Dermis blood vessel endothelial cell (primary cell): ENCODE data around the gene HSF2. TPM values are rescaled to one million over a fixed set of nuclear protein-coding genes. Genes with fewer than 3 reads are reported as not detected.

Source experiments
- DNase-seq: peaks from one replicate; pipeline ENCODE4 v3.0.0; 2010
- total RNA-seq: library from RNA; depleted of rRNA; stranded (reverse); fragments of >200 nt; gene quantifications from 2 replicates; pipeline ENCODE4 v1.2.3, GENCODE V29; 2014

HSF2 gene
- 23.4 and 27.6 TPM in 2 replicates for total RNA-seq

DNA sequence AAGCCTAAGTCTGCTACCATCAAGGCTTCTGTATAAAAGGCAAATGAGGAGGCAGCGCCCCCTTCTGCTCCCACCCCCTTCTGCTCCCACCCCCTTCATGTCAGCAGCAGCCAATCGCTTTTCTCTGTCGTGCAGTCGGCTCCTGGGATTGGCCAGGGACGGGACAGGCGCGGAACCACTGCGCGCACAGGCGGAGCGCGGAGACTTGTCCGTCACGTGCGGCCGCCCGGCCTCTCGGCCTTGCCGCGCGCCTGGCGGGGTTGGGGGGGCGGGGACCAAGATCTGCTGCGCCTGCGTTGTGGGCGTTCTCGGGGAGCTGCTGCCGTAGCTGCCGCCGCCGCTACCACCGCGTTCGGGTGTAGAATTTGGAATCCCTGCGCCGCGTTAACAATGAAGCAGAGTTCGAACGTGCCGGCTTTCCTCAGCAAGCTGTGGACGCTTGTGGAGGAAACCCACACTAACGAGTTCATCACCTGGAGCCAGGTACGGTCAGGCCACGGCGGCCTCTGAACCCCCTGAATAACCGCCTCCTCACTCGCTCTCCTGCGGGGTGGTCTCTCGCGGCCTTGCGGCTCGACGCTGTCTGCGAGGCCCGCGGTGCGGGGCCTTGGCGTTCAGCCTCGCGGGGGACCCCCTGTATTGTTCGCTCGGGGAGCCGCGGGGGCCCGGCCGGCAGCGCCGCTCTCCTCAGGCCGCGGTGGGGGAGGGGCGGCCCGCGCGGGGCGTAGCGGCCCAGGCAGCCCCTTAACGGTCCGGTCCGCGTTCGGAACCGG, at the start of gene HSF2:
TSS of gene HSF2 (plus strand) at position 305 of the 773 bp plus-strand sequence. CDS start at position 391, 86 bp downstream.
- peak; percentile 99 for DNase-seq

GRCh38 chr6:122352981-122353664, 46.3 kb upstream of the HSF2 start:
- no peak for DNase-seq

DNA sequence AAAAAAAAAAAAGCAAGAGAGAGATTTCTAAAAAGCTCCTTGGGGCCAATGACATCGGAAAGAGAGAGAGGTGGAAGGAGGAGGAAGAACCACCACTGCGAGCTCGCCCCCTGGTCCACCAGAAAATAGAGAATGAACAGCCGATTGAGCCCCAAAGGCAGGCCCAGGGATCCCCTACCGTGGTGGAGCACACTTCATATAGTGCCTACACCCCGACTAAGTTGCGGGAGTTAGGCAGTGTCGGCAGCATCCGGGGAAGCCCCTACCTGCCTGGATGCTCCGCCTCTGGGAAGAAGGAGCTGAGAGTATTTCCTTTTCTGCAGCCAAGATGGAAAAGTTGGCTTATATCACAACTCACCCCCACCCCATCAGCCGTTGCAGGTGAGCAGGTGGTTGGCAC, 38.6 kb upstream of the HSF2 start:
- DNase-seq: no peak

- no peak for DNase-seq
Measured at GRCh38 chr6:122361314-122361979, 38.0 kb upstream of the HSF2 start.

- DNase-seq: no peak
Measured at GRCh38 chr6:122363769-122364483, 35.5 kb upstream of the HSF2 start.

- DNase-seq: no peak
Measured at GRCh38 chr6:122365775-122366403, 33.6 kb upstream of the HSF2 start.

GRCh38 chr6:122367171-122367570, 32.3 kb upstream of the HSF2 start:
- no peak for DNase-seq

- DNase-seq: no peak
Measured at GRCh38 chr6:122369536-122369935, 29.9 kb upstream of the HSF2 start.

- DNase-seq: peak; percentile 8
Measured at GRCh38 chr6:122372647-122373046, 26.8 kb upstream of the HSF2 start.

DNA sequence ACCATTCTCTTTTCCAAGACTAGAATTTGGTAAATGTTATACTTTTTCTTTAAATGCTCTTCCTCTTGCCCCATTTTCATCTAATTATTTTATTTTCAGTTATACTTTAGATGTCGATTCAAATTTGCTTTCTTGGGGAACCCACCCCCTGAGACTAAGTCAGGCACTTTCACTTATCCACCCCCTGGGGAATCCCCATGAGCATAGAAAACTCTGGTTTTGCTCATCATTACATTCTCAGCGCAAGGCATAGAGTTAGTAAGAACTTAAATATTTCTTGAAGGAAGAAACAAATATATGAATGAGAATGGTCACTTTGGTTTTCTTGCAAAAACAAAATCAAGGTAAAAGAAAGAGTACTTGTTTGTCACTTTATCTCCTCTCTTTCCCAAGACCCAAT, 25.1 kb upstream of the HSF2 start:
- DNase-seq: no peak

DNA sequence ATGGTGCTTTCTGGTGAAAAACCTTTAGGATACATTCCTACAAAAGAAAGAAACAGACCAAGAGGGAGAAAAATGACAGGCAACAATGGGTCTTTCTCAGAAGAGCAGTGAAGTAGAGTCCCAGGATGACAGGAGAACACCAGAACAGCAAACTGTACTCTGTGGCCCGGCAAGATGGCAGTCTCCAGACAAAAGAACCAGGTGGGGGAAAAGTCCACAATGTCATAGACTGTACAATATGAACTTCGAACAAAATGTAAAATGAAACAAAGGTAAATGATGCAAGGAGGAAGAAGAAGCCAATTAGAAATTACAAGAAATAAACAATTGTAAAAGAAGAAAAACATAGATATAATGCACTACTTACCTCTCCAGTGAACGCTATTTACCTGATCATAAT, 23.2 kb upstream of the HSF2 start:
- no peak for DNase-seq

GRCh38 chr6:122381494-122382265, 17.8 kb upstream of the HSF2 start:
- DNase-seq: peak; percentile 81

DNA sequence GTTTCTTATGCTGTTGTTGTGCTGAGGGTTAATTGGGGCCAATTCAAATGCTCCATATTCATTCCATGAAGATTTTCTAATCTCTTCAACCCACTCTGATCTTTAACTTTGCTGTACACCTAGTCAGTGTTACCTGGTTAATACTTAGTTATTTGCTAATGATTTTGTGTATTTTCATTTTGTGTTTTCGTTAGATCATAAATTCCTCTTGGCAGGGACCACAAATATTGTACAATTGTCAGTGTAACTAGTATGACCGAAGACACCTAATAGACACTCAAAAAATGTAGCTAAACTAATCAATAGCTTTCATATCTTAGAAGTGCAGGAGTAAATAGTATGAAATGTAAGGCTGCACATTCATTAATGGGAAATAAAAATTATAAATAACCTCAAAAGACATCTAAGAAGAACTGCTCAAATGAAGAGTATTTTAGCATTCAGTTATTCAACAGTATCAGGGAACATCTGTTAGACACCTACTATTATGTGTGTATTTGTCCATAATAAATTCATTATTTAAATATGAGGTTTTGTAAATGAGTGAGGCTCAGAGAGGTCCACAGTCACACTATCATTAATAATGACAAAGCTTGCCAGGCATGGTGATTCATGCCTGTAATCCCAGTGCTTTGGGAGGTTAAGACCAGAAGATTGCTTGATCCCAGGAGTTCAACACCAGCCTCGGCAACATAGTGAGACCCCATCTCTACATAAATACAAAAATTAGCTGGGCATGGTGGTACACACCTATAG, 13.4 kb upstream of the HSF2 start:
- no peak for DNase-seq

GRCh38 chr6:122388945-122389344, 10.5 kb upstream of the HSF2 start:
- no peak for DNase-seq

GRCh38 chr6:122389704-122390372, 9.6 kb upstream of the HSF2 start:
- DNase-seq: no peak

DNA sequence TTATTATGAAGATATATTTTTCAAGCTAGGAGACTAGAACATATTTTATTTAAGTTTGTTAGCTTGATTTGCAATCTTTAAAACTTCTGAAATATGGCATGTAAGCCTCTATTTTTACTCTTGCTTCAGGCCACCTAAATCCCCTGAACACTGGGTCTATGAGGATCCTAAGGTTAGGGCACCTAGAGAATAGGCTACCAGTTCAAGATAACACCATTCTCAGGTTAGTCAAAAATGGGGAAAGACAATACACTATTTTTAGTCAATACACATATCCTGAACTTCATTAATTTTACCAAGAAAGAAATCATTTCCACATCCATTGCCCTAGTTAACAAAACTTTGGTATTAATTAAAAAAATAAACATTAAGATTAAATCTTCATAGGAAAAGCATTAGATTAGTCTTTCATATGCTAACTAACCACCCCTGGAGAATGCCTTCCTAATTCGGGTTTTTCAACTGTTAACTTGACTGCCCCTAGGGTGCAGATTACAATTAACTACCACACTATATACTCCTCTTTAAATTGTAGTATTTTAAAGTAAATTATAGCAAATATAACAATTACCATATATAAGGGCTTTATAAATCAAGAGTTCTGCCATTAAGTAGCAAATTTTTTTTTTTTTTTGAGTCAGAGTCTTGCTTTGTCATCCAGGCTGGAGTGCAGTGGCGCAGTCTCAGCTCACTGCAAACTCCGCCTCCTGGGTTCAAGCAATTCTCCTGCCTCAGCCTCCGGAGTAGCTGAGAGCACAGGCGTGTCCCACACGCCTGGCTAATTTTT, 6.7 kb upstream of the HSF2 start:
- DNase-seq: no peak

DNA sequence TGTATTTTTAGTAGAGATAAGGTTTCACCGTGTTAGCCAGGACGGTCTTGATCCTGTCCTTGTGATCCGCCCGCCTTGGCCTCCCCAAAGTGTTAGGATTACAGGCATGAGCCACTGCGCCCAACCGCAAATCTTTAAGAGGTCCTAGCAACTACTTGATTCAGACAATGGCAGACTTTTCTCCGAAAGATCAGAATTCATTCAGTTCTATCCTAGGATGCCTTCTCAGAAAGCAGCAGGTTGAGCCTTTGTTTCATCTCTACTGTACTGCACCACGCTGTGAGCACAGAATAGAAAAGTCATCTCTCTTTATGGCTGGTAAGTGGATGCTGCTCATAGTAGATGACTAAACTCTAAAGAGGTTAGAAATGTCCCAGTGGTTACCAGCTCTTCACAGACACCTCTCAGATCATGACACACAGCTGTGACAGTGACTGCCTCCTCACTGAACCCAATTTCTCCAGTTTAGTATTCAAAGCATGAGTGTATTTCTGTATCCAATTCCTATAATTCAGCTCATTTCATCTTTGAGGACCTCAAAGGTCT, 6.0 kb upstream of the HSF2 start:
- no peak for DNase-seq

GRCh38 chr6:122394016-122394415, 5.4 kb upstream of the HSF2 start:
- no peak for DNase-seq

- DNase-seq: no peak
Measured at GRCh38 chr6:122399055-122399347, 451 bp upstream of the HSF2 start.

GRCh38 chr6:122400121-122400450, 634 bp downstream of the HSF2 start:
- DNase-seq: no peak
